HG03432 (cell line): Measurements from ENCODE around the gene MASP1.
"Not testable (repeated sequence)": the region's sequence is repeated elsewhere in the genome, so short reads cannot be mapped to it uniquely, and the experiment has no call there.

Experiments used
- ATAC-seq: cut with Tn5 transposase; IDR thresholded peaks from one replicate; pipeline ENCODE4 v1.9.1; 2021; ENCODE audit warnings: mild to moderate bottlenecking, moderate library complexity; ENCODE audit not compliant: unreplicated experiment

The MASP1 gene

DNA sequence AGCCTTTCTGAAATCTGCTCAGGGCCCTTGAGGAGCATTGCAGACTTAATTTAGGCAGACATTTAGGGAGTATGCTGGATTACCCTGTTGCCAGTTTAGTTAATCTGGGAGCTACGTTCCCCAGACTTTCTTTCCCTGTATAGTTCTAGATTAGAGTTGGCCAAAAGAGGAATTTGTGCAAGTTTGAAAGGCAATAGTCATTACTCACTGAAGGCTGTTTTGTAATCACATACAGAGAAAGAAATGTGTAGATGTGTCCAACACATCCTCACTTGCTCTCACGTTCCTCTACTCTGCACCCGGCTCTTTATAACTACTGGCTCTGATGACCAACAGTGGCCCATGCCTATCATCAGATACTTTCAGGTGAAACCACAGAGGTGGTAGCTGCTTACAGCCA lies 24.2 kb downstream of the MASP1 start:
- no peak for ATAC-seq

DNA sequence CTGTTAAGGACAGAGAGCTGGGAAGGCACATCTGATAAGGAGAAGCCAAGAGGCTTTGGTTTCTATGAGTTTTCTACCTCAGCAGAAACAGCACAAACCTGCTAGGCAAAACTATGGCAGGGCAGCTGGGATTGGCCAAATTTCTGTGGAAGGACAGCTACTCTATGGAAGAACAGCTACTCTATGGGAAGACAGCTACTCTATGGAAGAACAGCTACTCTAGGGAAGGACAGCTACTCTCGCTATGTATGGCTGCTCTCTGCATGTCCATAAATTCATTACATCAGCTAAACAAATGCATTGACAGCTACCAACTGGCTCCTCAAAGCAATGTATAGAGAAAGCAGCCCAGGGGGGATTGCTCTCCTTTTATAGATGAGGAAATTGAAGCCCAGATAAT lies 24.8 kb downstream of the MASP1 start:
- no peak for ATAC-seq

DNA sequence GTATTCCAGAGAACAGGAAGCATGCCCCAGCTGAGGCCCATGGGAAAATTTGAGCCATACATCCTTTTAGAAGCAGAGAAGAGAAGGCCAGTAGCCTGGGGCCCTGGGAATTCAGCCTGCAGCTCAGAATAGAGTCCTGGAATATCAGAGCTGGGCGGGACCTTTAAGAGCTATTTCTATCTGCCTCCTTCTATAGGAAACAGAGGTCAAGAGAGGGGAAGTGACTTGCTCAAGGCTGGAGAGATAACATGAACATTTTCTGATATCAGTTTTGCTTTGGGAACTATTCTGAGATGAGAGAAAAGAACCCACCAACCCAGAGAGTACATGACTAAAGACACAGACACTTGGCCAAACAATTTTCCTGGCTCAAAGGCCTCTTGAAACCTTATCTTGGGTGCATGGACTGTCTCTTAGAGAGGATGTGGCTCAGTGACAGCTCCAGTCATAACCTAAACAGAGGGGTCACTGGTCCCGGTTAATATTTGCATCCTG lies 26.0 kb downstream of the MASP1 start:
- no peak for ATAC-seq

DNA sequence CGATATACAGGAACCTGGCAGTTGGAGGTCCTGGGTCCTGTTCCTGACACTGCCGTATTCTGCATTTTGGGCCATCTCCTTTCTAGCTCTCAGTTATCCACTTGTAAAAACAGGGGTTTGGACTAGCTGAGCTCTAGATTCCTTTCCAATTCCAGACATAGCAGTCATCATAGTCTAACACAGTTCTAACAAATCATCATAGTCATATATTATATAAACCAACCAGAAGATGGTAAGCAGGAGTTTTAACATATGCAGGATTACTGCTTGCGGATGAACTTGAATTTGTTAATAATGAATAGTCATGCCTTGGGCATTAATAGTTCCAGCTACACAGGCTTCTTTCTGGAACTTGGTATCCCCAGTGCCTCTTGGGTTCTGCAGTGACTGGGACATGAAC lies 26.6 kb downstream of the MASP1 start:
- no peak for ATAC-seq

DNA sequence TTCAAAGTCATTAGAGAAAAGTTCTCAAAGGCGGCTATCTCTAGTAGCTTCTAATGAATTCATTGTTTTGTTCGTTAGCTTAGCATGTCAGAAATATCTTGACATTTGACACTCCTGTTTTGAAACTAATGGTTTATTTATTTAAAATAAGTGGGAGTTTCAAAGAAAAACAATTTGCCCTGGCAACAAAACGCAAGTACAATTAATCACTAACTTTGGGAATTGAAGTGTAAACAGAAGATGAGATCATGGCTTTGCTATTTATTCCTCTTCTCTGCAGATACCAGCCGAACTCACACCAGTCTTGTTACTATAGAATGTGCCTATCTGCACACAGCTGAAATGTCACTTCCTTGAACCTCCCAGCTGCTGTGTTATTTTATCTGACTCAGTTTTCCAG lies 27.5 kb downstream of the MASP1 start:
- no peak for ATAC-seq

DNA sequence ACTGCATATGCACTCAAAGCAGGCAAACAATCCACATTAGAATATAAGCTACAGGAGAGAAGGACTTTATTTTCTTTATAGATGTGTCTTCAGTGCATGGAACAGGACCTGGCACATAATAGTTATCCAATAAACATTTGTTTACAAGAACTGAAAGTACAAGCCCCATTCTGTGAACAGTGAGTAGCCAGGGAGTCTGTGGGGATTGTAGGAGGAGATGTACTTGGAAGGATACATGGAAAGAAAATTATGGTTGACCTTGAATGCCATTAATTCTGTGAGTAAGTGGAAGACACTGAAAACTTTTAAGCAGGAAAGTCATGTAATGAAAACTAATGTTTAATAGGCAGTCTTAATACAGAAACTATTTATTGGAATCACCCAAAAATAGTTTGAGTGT lies 28.3 kb downstream of the MASP1 start:
- ATAC-seq: no peak

DNA sequence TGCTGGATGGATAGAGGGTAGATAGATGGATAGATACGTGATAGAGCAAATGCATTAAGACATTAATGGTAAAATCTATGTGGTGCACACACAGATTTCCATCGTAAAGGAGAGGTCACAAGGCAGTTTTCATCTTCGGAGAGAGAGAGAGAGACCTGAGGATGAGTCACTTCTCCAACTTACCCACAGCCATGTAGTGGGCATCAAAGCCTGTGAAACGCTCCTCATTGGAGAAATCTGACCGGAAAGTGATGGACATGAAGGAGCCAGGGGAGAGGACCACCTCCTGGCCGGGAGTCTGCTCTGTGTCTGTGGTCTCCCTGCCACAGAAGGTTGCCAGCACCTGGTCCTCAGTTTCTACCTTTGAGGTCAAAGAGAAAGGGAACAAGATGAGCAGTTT lies 29.2 kb downstream of the MASP1 start:
- no peak for ATAC-seq

DNA sequence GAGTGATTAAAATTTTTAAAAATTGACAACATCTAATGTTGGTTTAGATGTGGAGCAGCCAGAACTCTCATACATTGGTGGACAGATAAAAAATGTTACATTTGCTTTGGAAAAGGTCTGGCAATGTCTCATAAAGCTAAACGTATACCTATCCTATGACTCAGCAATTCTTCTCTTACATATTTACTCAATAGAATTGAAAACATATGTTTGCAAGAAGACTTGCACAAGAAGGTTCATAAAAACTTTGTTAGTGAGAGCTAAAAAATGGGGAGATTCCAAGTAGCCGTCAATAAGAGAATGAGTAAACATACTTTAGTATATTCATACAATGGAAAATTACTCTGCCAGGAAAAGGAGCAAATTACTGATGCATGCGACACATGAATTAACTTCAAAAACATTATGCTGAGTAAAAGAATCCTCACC lies 30.0 kb downstream of the MASP1 start:
- no peak for ATAC-seq

DNA sequence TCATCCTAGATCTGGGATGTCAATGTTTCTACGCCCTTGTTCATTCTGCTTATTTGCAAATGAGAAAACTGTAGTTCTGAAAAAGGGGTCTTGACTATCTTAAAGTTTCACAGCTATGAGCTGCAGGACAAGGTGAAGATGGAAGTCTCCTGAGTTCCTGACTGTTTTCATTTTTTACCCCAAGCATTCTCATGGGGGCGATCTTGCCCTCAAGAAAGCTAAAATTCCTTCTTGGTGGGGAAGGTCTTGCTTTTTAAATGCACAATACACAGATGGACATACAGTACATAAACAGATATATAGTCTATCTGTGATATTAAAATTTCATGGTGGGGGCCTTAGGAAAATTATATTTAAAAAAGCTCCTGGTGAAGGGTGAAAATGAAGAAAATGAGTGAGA lies 32.4 kb downstream of the MASP1 start:
- ATAC-seq: no peak

DNA sequence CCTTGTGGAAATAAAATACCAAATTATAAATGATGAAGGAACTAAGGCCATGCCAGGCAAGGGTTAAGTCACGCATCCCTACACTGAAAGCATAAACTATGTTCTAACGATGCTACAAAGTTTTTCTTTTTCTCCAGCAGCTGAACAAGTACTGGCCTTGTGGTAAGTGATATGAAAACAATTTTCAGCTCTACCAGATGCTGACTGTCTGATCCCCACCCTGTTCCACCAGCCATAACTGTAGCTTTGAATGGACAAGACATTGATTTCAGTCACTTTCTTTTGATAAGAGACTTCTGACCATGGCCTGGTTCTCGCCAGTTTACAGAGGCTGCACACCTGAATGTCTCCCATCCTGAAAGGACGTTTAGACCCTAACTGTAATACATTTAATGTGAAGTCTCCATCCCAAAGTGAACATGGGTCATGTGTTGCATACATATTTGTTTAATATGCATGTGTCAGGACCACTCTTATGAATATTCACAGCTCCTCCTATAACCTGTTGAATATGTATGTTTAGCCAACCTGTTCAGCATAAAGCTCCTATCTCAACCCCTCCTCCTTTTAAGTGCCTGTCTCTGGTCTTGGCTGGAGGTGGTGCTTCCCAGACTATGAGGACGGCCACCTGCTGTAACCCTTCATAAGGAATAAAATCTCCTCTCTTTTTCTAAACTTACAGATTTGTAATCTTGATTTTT lies 33.4 kb downstream of the MASP1 start:
- no peak for ATAC-seq

DNA sequence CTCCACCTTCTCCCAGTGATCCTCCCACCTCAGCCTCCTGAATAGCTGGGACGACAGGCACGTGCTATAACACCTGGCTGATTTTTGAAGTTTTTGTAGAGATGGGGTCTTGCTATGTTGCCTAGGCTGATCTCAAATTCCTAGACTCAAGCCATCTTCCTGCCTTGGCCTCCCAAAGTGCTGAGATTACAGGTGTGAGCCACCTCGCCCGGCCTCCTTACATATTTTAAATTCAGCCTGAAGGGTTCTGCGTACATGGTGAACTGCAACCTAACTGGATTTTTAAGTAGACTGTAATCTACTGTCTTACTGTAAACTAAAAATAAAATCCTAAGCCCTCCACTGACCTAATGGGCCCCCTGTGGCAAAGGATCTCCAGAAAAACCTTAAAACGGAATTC lies 34.1 kb downstream of the MASP1 start:
- no peak for ATAC-seq

DNA sequence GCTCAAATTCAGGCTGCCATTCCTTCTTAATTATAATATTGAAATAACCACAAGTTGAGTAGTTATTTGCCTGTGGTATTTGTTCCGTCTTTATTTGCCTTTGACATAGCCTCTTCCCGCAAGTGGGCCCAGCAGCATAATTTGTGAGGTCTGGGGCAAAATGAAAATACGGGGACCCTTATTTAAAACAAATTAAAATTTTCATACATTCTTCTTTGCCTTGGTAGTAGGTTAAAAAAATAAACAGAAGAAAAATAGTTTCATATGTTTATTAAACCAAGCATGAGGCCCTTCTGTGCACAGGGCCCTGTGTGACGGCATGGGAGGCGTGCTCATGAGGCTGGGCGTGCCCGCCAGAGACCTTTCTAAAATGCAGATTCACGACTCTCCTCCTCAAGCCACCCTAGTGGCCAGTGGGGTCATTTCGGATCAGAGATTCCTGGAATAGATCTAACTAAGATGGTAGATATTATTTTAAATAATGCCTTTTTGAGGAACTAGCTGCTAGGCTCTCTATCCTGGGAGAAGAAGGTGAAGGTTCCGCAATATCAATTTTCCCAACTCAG lies 35.4 kb downstream of the MASP1 start:
- no peak for ATAC-seq

DNA sequence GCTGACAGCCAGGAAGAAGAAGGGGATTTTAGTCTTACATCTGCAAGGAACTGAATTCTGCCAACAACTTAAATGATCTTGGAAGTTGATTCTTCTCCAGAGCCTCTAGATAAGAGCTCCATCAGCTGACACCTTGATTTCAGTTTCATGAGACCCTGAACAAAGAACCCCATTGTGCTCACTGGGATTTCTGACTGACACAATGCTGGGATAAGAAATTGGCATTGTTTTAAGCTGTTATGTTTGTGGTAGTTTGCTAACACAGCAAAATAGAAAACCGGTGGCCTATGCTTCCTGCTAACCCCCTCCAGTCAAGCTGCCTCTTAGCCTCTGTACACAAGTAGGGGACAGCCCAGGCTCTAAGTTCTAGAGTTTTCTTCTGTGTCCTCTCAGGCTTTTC lies 36.2 kb downstream of the MASP1 start:
- no peak for ATAC-seq

DNA sequence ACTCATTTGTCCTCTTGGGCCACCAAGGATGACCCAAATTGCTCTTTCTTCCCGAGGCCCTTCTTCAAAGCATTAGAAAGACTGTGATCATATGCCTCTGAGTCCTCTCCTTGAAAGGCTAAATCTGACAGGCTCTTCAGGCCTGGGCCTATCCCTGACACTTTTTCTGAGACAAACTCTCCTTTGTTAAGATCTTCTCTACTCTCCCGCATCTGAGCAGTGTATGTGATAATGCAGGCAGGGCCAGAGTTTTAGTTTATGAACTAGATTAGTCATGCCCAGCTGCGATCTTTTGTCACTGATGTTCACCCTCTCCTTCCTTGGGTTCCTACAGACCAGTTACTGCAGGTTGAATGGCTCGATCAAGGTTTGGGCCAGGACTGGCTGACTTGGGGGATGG lies 39.2 kb downstream of the MASP1 start:
- no peak for ATAC-seq

DNA sequence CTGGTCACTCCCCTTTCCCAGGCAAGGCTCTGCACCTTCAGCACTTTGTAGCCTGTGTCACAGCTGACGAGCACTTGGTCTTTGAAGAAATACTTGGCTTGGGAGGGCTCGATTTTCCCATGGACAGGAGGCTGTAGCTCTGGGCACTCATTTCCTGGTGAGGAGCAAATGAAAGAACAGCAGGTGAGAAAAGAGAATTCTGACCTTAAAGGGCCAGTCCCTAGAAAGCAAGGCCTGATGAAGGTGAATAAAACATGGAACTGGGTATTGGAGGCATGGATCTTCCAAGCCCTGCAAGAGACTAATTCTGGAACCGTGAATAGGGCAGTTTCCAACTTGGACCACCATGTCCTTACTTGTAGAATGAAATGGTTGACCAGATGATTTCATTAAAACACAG lies 39.9 kb downstream of the MASP1 start:
- ATAC-seq: no peak

DNA sequence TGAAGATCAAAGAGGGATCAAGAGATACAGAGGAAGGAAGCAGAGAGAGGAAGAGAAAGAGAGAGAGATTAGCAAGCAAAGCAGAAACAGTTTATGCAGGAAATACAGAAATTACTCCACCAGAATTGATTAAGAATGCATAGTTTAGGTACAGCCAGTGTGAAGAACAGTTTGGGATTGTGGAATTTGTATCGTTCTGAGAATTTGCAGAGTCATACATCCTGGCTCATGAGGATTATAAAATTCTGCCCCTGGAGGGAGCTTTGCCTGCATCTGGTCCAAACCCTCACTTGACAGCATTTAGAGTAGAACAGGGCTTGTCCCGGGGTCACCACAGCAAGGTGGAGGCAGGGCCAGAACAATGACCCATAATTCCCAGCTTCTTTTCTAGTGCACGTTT lies 44.1 kb downstream of the MASP1 start:
- ATAC-seq: no peak

DNA sequence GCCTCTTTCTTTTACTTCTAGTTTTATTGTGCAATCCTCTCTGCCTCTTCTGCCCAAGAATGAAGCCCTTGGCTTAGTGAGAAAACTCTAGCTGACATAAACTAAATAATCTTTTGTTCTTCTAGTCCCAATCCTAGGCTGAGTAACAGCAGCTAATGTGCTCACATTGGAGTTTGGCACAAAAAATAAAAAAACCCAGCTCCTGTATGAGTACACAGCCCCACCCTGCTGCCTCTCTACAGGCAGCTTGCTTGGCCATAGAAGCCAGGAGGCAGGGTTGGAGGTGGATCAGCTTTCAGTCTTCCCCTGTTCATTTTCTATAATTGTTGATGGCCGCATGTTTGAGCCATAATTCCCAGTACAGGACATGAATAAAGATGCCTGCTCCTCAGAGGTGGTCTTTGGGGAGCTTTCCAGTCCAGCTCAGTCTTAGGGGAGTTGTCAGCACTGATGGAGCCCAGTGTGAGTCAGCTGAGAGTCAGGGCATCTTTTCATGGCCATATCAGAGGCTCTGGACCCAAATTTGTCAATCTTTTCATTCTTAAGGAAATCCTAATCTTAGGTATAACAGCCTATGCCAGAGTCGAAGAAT lies 47.5 kb downstream of the MASP1 start:
- ATAC-seq: no peak

DNA sequence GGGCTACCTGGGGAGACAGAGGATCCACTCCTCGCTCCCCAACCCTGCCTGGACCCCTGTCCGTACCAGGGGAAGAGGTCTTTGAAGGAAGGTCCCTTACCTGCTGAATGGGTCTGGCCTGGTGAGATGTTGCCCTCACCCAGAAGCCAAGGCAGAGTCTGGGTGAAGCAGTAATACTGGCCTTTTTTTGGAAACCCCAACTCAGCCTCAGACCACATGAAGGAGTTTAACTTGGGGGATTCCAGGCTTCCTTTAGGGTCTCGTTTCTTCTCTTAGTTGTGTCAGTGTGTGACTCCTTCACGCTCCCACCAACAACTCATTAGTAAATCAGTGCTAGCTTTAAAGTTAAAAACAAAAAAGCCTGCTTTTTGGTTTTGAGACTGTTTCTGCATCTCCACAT lies 48.6 kb downstream of the MASP1 start:
- no peak for ATAC-seq

DNA sequence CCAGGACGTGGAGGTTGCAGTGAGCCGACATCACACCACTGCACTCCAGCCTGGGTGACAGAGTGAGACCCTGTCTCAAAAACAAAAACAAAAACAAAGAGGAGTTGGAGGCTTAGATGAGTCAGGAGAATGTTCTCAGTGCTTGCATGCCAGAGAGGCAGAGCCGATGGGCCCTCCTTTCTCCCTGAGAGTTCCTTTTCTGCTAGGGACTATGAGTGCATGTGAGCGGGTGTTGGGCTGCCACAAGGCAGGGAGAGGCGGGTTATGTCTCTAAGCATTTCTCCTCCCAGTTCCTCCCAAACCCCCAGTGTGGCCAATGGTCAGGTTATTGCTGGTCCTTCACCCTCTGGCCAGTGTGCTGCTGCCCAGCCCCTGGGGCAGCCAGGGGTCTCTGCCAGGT lies 49.1 kb downstream of the MASP1 start:
- ATAC-seq: no peak

DNA sequence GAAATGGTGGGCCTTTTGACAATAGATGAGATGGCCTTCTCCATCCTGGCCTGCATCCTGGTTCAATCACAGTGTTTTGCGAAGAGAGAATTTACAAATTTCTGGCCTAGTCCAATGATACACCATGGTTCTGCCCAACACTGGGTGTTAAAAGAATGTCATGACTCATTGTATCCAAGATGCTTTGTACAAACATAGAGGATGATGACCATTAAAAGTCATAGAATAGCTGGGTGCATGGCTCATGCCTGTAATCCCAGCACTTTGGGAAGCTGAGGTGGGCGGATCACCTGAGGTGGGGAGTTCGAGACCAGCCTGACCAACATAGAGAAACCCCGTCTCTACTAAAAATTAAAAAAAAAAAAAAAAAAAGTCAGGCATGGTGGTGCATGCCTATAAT lies 52.7 kb downstream of the MASP1 start:
- not testable (repeated sequence) for ATAC-seq

DNA sequence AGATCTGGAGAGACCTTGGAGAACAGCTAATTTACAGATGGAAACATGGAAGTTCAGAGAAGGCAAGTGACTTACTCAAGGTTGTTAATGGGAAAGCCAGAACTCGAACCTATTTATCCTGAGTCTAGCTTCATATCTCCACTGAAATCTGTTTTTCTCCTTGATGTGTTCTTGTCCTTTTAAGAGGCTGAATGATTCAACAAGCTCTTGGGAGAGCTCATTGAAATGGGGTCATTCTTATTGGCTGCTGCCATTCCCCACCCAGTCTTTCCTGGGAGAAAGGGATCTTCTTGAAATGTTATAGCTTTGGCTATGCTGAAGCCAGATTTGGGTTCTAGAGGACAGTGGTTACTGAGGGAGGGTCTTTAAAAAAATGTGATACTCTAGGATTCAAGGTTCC lies 53.3 kb downstream of the MASP1 start:
- ATAC-seq: no peak

DNA sequence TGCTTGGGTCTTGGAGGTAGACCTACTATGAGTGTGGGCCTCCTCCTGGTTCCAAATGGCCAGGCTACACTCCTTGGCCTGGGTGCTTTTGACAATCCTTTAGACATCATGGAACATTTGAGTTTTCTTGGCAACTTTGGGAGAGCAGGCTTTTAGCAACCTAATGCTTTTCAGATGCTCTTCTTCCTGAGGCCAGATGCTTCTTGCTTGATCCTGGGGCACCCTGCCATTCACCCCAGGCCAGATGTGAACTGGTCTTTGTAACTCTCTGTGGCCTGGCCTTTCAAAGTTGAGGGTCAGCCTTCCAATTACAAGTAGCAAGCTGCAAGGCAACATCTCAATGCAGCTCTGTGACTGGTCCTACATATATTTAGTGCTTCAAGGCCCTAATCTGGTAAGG lies 53.8 kb downstream of the MASP1 start:
- no peak for ATAC-seq

DNA sequence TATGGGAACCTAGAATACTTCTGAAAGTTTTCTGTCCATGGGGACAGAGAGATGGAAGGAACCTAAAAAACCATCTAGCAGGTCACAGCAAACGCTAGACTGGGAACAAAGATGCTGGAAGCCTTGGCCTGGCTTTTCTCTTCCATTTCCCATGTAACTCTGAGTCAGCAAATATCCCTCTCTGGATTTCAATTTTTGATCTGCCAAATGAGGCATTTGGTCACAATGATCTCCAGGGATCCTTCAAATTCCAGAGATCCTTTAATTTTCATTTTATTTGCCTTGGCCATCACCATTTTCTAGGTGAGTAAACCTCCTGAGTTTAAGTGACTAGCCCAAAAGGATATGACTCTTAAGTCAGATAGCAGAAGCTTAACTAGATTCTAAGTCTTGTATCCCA lies 54.6 kb downstream of the MASP1 start:
- ATAC-seq: no peak
